Effector memory CD4-positive, alpha-beta T cell (primary cell): ENCODE measurements around the gene HDDC3.

Experiments used
- DNase-seq, 3 donors: peaks; one replicate each; pipeline ENCODE4 v3.0.0-alpha.2; 2020
- H3K27ac ChIP-seq: 2 replicates; pipeline ENCODE4 v1.7.0; 2013; ENCODE audit warnings: mild to moderate bottlenecking, low read length, moderate library complexity; ENCODE audit not compliant: insufficient read depth, poor library complexity, severe bottlenecking
- H3K27me3 ChIP-seq: replicated peaks from 2 replicates; pipeline ENCODE4 v1.7.0; 2013; ENCODE audit warnings: mild to moderate bottlenecking, low read length; ENCODE audit not compliant: insufficient read depth, control insufficient read depth, poor library complexity, severe bottlenecking
- H3K36me3 ChIP-seq: 2 replicates; pipeline ENCODE4 v1.7.0; 2013; ENCODE audit warnings: mild to moderate bottlenecking, low read length, moderate library complexity; ENCODE audit not compliant: control insufficient read depth, insufficient read depth
- H3K4me1 ChIP-seq: 2 replicates; pipeline ENCODE4 v1.7.0; 2013; ENCODE audit warnings: low read length, mild to moderate bottlenecking; ENCODE audit not compliant: control insufficient read depth, insufficient read depth, poor library complexity, severe bottlenecking
- H3K4me3 ChIP-seq: 2 replicates; pipeline ENCODE4 v1.7.0; 2013; ENCODE audit warnings: low read length, low read depth, mild to moderate bottlenecking; ENCODE audit not compliant: insufficient read depth, poor library complexity, severe bottlenecking
- H3K9me3 ChIP-seq: 2 replicates; pipeline ENCODE4 v1.7.0; 2013; ENCODE audit warnings: mild to moderate bottlenecking, low read length, moderate library complexity; ENCODE audit not compliant: control insufficient read depth

Gene HDDC3

GRCh38 chr15:90918835-90919234 lies 13.5 kb downstream of the HDDC3 start:
- Histone ChIP-seq H3K4me1 (no peaks in the 10 kb centered on the region), H3K27ac (no peak overlapping the region), H3K4me3 (no peak overlapping the region), H3K27me3 (no peaks in the 10 kb centered on the region), H3K36me3 (peaks cover 72% of the 10 kb centered on the region), H3K9me3 (no peaks in the 10 kb centered on the region)
- DNase-seq, result no peak

GRCh38 chr15:90918034-90918788 lies 14.1 kb downstream of the HDDC3 start:
- DNase-seq, result no peak
- H3K9me3 ChIP-seq, result no peaks in the 10 kb centered on the region
- H3K36me3 ChIP-seq, result peaks cover 78% of the 10 kb centered on the region
- no peak overlapping the region for H3K27ac ChIP-seq
- H3K4me3 ChIP-seq, result no peak overlapping the region
- H3K4me1 ChIP-seq, result no peaks in the 10 kb centered on the region
- H3K27me3 ChIP-seq, result no peaks in the 10 kb centered on the region

GRCh38 chr15:90917569-90917968 lies 14.8 kb downstream of the HDDC3 start:
- Histone ChIP-seq H3K27ac (no peak overlapping the region), H3K27me3 (no peaks in the 10 kb centered on the region), H3K4me3 (no peak overlapping the region), H3K4me1 (no peaks in the 10 kb centered on the region), H3K36me3 (peaks cover 85% of the 10 kb centered on the region), H3K9me3 (no peaks in the 10 kb centered on the region)
- no peak for DNase-seq

GRCh38 chr15:90916461-90916860 lies 15.9 kb downstream of the HDDC3 start:
- H3K9me3 ChIP-seq, result no peaks in the 10 kb centered on the region
- H3K4me3 ChIP-seq, result no peak overlapping the region
- H3K36me3 ChIP-seq, result peaks cover 96% of the 10 kb centered on the region
- no peak overlapping the region for H3K27ac ChIP-seq
- no peak for DNase-seq
- no peaks in the 10 kb centered on the region for H3K4me1 ChIP-seq
- H3K27me3 ChIP-seq, result no peaks in the 10 kb centered on the region

- H3K4me1 ChIP-seq, result no peaks in the 10 kb centered on the region
Observed at GRCh38 chr15:90915808-90916440, 16.4 kb downstream of the HDDC3 start.

GRCh38 chr15:90915216-90915807 lies 17.0 kb downstream of the HDDC3 start:
- no peaks in the 10 kb centered on the region for H3K27me3 ChIP-seq
- no peak overlapping the region for H3K4me3 ChIP-seq
- no peak overlapping the region for H3K27ac ChIP-seq
- H3K4me1 ChIP-seq, result no peaks in the 10 kb centered on the region
- no peaks in the 10 kb centered on the region for H3K9me3 ChIP-seq
- peaks cover 98% of the 10 kb centered on the region for H3K36me3 ChIP-seq
- DNase-seq, result no peak

More at GRCh38 chr15:90915808-90916440, 16.4 kb downstream of the HDDC3 start:
- Histone ChIP-seq H3K9me3 (no peaks in the 10 kb centered on the region), H3K27ac (no peak overlapping the region), H3K4me3 (no peak overlapping the region), H3K27me3 (no peaks in the 10 kb centered on the region), H3K36me3 (peaks cover 98% of the 10 kb centered on the region)
- no peak for DNase-seq

GRCh38 chr15:90914305-90915080 lies 17.9 kb downstream of the HDDC3 start:
- H3K36me3 ChIP-seq, result peaks cover 96% of the 10 kb centered on the region
- no peaks in the 10 kb centered on the region for H3K9me3 ChIP-seq
- no peak for DNase-seq
- no peak overlapping the region for H3K4me3 ChIP-seq
- H3K27me3 ChIP-seq, result no peaks in the 10 kb centered on the region
- H3K4me1 ChIP-seq, result no peaks in the 10 kb centered on the region
- no peak overlapping the region for H3K27ac ChIP-seq

- H3K9me3 ChIP-seq, result no peaks in the 10 kb centered on the region
- no peak for DNase-seq
- H3K27ac ChIP-seq, result no peak overlapping the region
- no peak overlapping the region for H3K4me3 ChIP-seq
- H3K36me3 ChIP-seq, result peaks cover 93% of the 10 kb centered on the region
- no peaks in the 10 kb centered on the region for H3K4me1 ChIP-seq
- H3K27me3 ChIP-seq, result no peaks in the 10 kb centered on the region
Observed at GRCh38 chr15:90913398-90913944, 18.9 kb downstream of the HDDC3 start.

GRCh38 chr15:90912770-90913075 lies 19.6 kb downstream of the HDDC3 start:
- Histone ChIP-seq H3K9me3 (no peaks in the 10 kb centered on the region), H3K27me3 (no peaks in the 10 kb centered on the region), H3K4me1 (no peaks in the 10 kb centered on the region), H3K36me3 (peaks cover 89% of the 10 kb centered on the region), H3K4me3 (no peak overlapping the region), H3K27ac (no peak overlapping the region)
- DNase-seq, result no peak
